HCT116 (cell line): Measurements from ENCODE around the gene LMTK3. TPM values are rescaled to one million over a fixed set of nuclear protein-coding genes. Genes with fewer than 3 reads are reported as not detected.
A peak's percentile ranks its signal among the peaks of the same experiment; 100 is the strongest.

Source experiments
- ATAC-seq: fragments of 200-7000 bp; cut with Tn5 transposase; 2 replicates; pipeline ENCODE4 v1.9.1; 2020; ENCODE audit warnings: mild to moderate bottlenecking, moderate library complexity
- BruUV-seq: library from RNA; stranded (reverse); fragments of 400-500 nt; replicated peaks from 2 replicates; lab custom pipeline; 2021; lab: Mats Ljungman, UMichigan
- CTCF ChIA-PET: fragments of 300-600 bp; sonication (Branson Sonifier 250); formaldehyde crosslinking; loops from one replicate; lab custom pipeline; 2021; ENCODE audit warnings: antibody characterized with exemption; lab: Charles Lee
- POLR2A ChIA-PET: fragments of 300-600, 350-600 bp; sonication (Branson Sonifier 250); formaldehyde crosslinking; loops from one replicate; lab custom pipeline; 2021; ENCODE audit warnings: antibody characterized with exemption; lab: Charles Lee
- RAD21 ChIA-PET, 2 experiments: fragments of 300-600 bp; sonication (Branson Sonifier 250); formaldehyde crosslinking; loops; one replicate each; lab custom pipeline; 2023; ENCODE audit warnings: low total read pairs in 2 of 2; ENCODE audit not compliant: uncharacterized antibody in 2 of 2, unreplicated experiment in 2 of 2, low non-redundant PET in 1 of 2; lab: Charles Lee
- DNase-seq: peaks from one replicate; pipeline ENCODE4 v3.0.0-alpha.2; 2010; ENCODE audit warnings: low read depth, low spot score
- H2AFZ ChIP-seq: fragments of 200-600 bp; shearing (Covaris generic), sonication (generic); 2 replicates; pipeline ENCODE4 v1.6.1; 2017; ENCODE audit warnings: low read depth, mixed run types, mixed read lengths, antibody characterized with exemption, low read length; ENCODE audit not compliant: poor library complexity, severe bottlenecking
- H3K27ac ChIP-seq: 2 replicates; pipeline ENCODE4 v1.5.1; 2012; ENCODE audit warnings: low read depth, low read length
- H3K27me3 ChIP-seq: fragments of 200-600 bp; sonication (generic); 2 replicates; pipeline ENCODE4 v1.6.1; 2016; ENCODE audit warnings: mixed run types, low read length, mixed read lengths; ENCODE audit not compliant: insufficient read depth
- H3K36me3 ChIP-seq, 2 experiments: fragments of 200-500 bp in 1 of 2; fragments of 200-600 bp in 1 of 2; sonication (Bioruptor generic) in 1 of 2; sonication (generic) in 1 of 2; 2 replicates each; pipeline versions ENCODE4 v1.5.1 to v1.6.1; 2014 to 2016; ENCODE audit warnings: low read length in 2 of 2, inconsistent platforms in 1 of 2, mixed read lengths in 1 of 2, mixed run types in 1 of 2; ENCODE audit not compliant: insufficient read depth in 2 of 2, control insufficient read depth in 1 of 2
- H3K4me1 ChIP-seq, 2 experiments: fragments of 200-600 bp in 1 of 2; sonication (generic) in 1 of 2; 2 replicates each; pipeline versions ENCODE4 v1.5.1 to v1.6.1; 2012 to 2017; ENCODE audit warnings: low read length in 2 of 2, inconsistent platforms in 1 of 2, mild to moderate bottlenecking in 1 of 2, mixed read lengths in 1 of 2, mixed run types in 1 of 2, moderate library complexity in 1 of 2; ENCODE audit not compliant: insufficient read depth in 2 of 2, control insufficient read depth in 1 of 2
- H3K4me2 ChIP-seq: fragments of 200-600 bp; sonication (generic); 2 replicates; pipeline ENCODE4 v1.6.1; 2017; ENCODE audit warnings: mixed run types, low read length, mixed read lengths
- H3K4me3 ChIP-seq, 2 experiments: fragments of 200-600 bp in 1 of 2; sonication (generic) in 1 of 2; replicated peaks in 1 of 2; 2 replicates each; pipeline ENCODE4 v1.5.1; 2011 to 2016; ENCODE audit warnings: low read length in 2 of 2, control low read depth in 1 of 2, low read depth in 1 of 2, mild to moderate bottlenecking in 1 of 2, mixed read lengths in 1 of 2, mixed run types in 1 of 2
- H3K79me2 ChIP-seq: fragments of 200-600 bp; sonication (generic); 2 replicates; pipeline ENCODE4 v1.6.1; 2017; ENCODE audit warnings: mild to moderate bottlenecking, mixed run types, low read length, moderate library complexity, mixed read lengths; ENCODE audit not compliant: insufficient read depth
- H3K9ac ChIP-seq: fragments of 200-600 bp; sonication (generic); 2 replicates; pipeline ENCODE4 v1.6.1; 2016; ENCODE audit warnings: low read length, mixed read lengths
- H3K9me2 ChIP-seq: fragments of 200-600 bp; sonication (generic), shearing (Covaris generic); 2 replicates; pipeline ENCODE4 v1.6.1; 2017; ENCODE audit warnings: mixed run types, mild to moderate bottlenecking, moderate library complexity; ENCODE audit not compliant: insufficient read depth
- H3K9me3 ChIP-seq, 2 experiments: fragments of 200-500 bp in 1 of 2; fragments of 200-600 bp in 1 of 2; sonication (Bioruptor generic) in 1 of 2; sonication (generic) in 1 of 2; 2 replicates each; pipeline ENCODE4 v1.6.1; 2014 to 2017; ENCODE audit warnings: low read length in 2 of 2, mixed read lengths in 2 of 2, inconsistent platforms in 1 of 2, low read depth in 1 of 2, mild to moderate bottlenecking in 1 of 2, mixed run types in 1 of 2, moderate library complexity in 1 of 2; ENCODE audit not compliant: control insufficient read depth in 1 of 2, insufficient read depth in 1 of 2
- H4K20me1 ChIP-seq: fragments of 200-600 bp; sonication (generic), shearing (Covaris generic); 2 replicates; pipeline ENCODE4 v1.6.1; 2017; ENCODE audit warnings: mixed run types, mild to moderate bottlenecking, moderate library complexity; ENCODE audit not compliant: insufficient read depth
- CEBPB ChIP-seq: IDR thresholded peaks from 2 replicates; pipeline ENCODE4 v1.6.1; 2012; ENCODE audit warnings: low read depth
- EZH2phosphoT487 ChIP-seq: fragments of 200-600 bp; IDR thresholded peaks from 2 replicates; pipeline ENCODE4 v1.6.1; 2018; ENCODE audit warnings: antibody characterized with exemption, borderline replicate concordance
- JUND ChIP-seq: IDR thresholded peaks from 2 replicates; pipeline ENCODE4 v1.6.1; 2012
- POLR2A ChIP-seq: IDR thresholded peaks from 2 replicates; pipeline ENCODE4 v1.7.0; 2011; ENCODE audit warnings: borderline replicate concordance; ENCODE audit not compliant: insufficient read depth, insufficient read length; ENCODE audit errors: extremely low read depth
- RAD21 ChIP-seq: IDR thresholded peaks from 2 replicates; pipeline ENCODE4 v1.6.1; 2012; ENCODE audit warnings: low read depth, mild to moderate bottlenecking
- SRF ChIP-seq: IDR thresholded peaks from 2 replicates; pipeline ENCODE4 v1.6.1; 2012; ENCODE audit warnings: low read depth
- TCF7L2 ChIP-seq: IDR thresholded peaks from 2 replicates; pipeline ENCODE4 v1.7.0; 2011; ENCODE audit warnings: borderline replicate concordance, inconsistent platforms; ENCODE audit not compliant: insufficient read depth, insufficient read length; ENCODE audit errors: extremely low read depth
- YY1 ChIP-seq: IDR thresholded peaks from 2 replicates; pipeline ENCODE4 v1.6.1; 2011; ENCODE audit warnings: low read length, low read depth, moderate library complexity, mild to moderate bottlenecking; ENCODE audit not compliant: insufficient replicate concordance; ENCODE audit errors: extremely low read depth
- ZBTB33 ChIP-seq: IDR thresholded peaks from 2 replicates; pipeline ENCODE4 v1.6.1; 2011; ENCODE audit warnings: mild to moderate bottlenecking, low read length, moderate library complexity; ENCODE audit not compliant: insufficient replicate concordance; ENCODE audit errors: extremely low read depth
- ZFX ChIP-seq: fragments of 450-650 bp; IDR thresholded peaks from 2 replicates; pipeline ENCODE4 v1.6.1; 2017
- ZNF274 ChIP-seq: fragments of 200-500 bp; sonication (Bioruptor generic); IDR thresholded peaks from 2 replicates; pipeline ENCODE4 v1.6.1; 2014; ENCODE audit warnings: mild to moderate bottlenecking, low read depth, low read length, inconsistent platforms
- intact Hi-C: fragments of 100-400 bp; cut with micrococcal nuclease; formaldehyde crosslinking; loops from 2 replicates; pipeline ENCODE4 v1.10.0; 2022
- total RNA-seq: library from RNA; stranded (reverse); gene quantifications from one replicate; pipeline ENCODE4 v1.2.1, GENCODE V29; 2021; ENCODE audit not compliant: unreplicated experiment

LMTK3 gene
- total RNA-seq, 1 experiment from 2014 or later = 19.9 TPM

DNA sequence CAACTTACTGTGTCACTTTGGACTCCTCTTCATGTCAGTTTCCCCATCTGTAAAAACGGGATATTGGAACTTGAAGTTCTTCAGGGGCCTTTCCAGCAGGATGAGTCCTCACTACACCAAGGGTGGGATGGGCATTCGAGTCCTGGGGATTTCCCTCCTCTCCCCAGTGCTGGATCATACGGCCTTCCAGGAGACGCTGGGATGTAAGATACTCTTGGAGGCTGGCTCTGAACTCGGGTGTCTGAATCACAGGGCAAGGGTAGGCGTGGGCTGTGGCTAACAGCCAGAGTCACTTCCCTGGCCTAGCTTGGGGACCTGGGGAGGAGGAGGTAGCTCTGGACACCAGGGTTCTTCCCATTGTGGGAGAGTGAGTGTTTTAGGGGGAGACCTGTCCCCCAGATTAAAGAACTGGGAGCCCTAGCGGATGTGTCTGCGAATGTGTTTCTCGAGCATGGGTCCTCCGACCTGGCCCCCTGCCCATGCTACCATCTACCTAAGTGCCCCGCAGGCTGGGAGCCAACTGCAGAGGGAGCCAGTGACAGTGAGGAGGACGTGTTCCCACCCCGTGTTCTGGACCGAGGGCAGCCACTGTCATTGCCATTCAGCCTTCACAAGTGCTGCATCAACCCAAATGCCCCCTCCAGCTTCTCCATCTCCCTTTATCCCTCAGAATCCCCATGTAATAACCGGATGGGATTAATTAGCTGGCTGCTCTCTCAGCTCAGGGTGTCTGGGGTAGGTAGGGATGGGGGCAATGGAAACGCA lies 44.9 kb downstream of the LMTK3 start:
- Histone ChIP-seq H3K4me2 (peak overlapping the region; percentile 10; the same call in 1 of the 2 replicates), H2AFZ (no peak overlapping the region), H3K4me3 (no peak overlapping the region), H3K79me2 (peaks cover 18% of the 10 kb centered on the region)
- intact Hi-C loops = no loop called here
- ChIA-PET CTCF (no interaction called here), RAD21 (no interaction called here), POLR2A (no interaction called here)
- TF ChIP-seq YY1 (no peak), ZBTB33 (no peak), EZH2phosphoT487 (no peak), TCF7L2 (no peak), JUND (no peak), RAD21 (no peak), CEBPB (no peak), ZNF274 (no peak), SRF (no peak), POLR2A (no peak), ZFX (no peak)
- TF ChIP-seq, all 23 proteins: peak for 0
- Histone ChIP-seq H3K9ac (no peak overlapping the region), H3K27ac (no peak overlapping the region), H3K4me1 (peaks cover 11 to 25% of the 10 kb centered on the region in 2 experiments), H3K9me2 (no peaks in the 10 kb centered on the region), H3K9me3 (no peaks in the 10 kb centered on the region), H3K27me3 (no peaks in the 10 kb centered on the region), H3K36me3 (peaks cover 8 to 20% of the 10 kb centered on the region in 2 experiments), H4K20me1 (no peaks in the 10 kb centered on the region)
- ATAC-seq = no peak
- BruUV-seq = no TSS peak
- DNase-seq = no peak
